Stomach (tissue), 9 donors: ENCODE data around the gene PPP1R15A. TPM values are rescaled to one million over a fixed set of nuclear protein-coding genes. Genes with fewer than 3 reads are reported as not detected.
"Not testable (repeated sequence)": the region's sequence is repeated elsewhere in the genome, so short reads cannot be mapped to it uniquely, and the experiment has no call there.

Experiments used
- DNase-seq, 2 donors: peaks; one replicate each; pipeline versions ENCODE4 v3.0.0 to v3.0.0-alpha.2; 2013 to 2019
- H3K27ac ChIP-seq, 5 donors: fragments of 200-600 bp in 4 of 5; sonication (generic) in 4 of 5; one replicate each; pipeline ENCODE4 v1.5.1; 2013 to 2019; ENCODE audit warnings: mild to moderate bottlenecking in 1 of 5, moderate library complexity in 1 of 5
- H3K27me3 ChIP-seq, 3 donors: fragments of 200-600 bp; sonication (generic); one replicate each; pipeline ENCODE4 v1.5.1; 2017 to 2019; ENCODE audit warnings: mixed run types in 1 of 3
- H3K36me3 ChIP-seq, 4 donors: fragments of 200-600 bp; sonication (generic); 1 replicate in 3 of 4; 2 replicates in 1 of 4; pipeline ENCODE4 v1.5.1; 2016 to 2019
- H3K4me1 ChIP-seq, 4 donors: fragments of 200-600 bp; sonication (generic); one replicate each; pipeline ENCODE4 v1.5.1; 2016 to 2019
- H3K4me3 ChIP-seq, 4 donors: fragments of 200-600 bp; sonication (generic) in 3 of 4; one replicate each; pipeline ENCODE4 v1.5.1; 2016 to 2019; ENCODE audit warnings: mild to moderate bottlenecking in 1 of 4
- H3K9me3 ChIP-seq, 4 donors: fragments of 200-600 bp; sonication (generic); one replicate each; pipeline ENCODE4 v1.5.1; 2016 to 2019
- EP300 ChIP-seq: sonication (generic); formaldehyde crosslinking; IDR thresholded peaks from one replicate; pipeline ENCODE4 v1.6.1; 2017; ENCODE audit warnings: antibody characterized with exemption
- POLR2A ChIP-seq, 4 donors: fragments of 450-650 bp; IDR thresholded peaks; one replicate each; pipeline ENCODE4 v1.6.1; 2016; ENCODE audit warnings: antibody characterized with exemption in 4 of 4, control low read depth in 2 of 4, mild to moderate bottlenecking in 1 of 4, moderate library complexity in 1 of 4
- POLR2AphosphoS5 ChIP-seq, 3 donors: sonication (generic); formaldehyde crosslinking; IDR thresholded peaks; one replicate each; pipeline ENCODE4 v1.6.1; 2016; ENCODE audit warnings: antibody characterized with exemption in 3 of 3
- WGBS, 5 donors: extraction: QIAGEN DNeasy Blood & Tissue Kit in 3 of 5; methylation state at CpG; one replicate each; pipeline versions ENCODE4 v1.1.5 to v1.1.7; 2013 to 2018; 5-methylcytosine and 5-hydroxymethylcytosine counted together
- intact Hi-C: fragments of 100-400 bp; cut with DNase I; formaldehyde crosslinking; loops from one replicate; pipeline ENCODE4 v1.15.1; 2023; ENCODE audit warnings: low total_unique reads
- polyA plus RNA-seq, 3 donors: library from polyadenylated mRNA; stranded (reverse); fragments of 200-250 nt; gene quantifications; one replicate each; pipeline ENCODE4 v1.2.3, GENCODE V29; 2013
- total RNA-seq, 5 donors: library from RNA; depleted of rRNA; stranded (reverse); fragments of >200 nt; gene quantifications; one replicate each; pipeline versions ENCODE4 v1.1.0 to v1.2.3, GENCODE V29; 2014 to 2016
- TF ChIP-seq, protein P1 (sequence below), 7 experiments: fragments of 450-650 bp in 4 of 7; fragments of 200-600 bp in 3 of 7; sonication (generic) in 3 of 7; IDR thresholded peaks; one replicate each; pipeline ENCODE4 v1.5.1; 2016 to 2019; ENCODE audit warnings: antibody characterized with exemption in 7 of 7, control low read depth in 2 of 7, mild to moderate bottlenecking in 1 of 7
- donor health status: healthy with polysubstance abuse.
- donor health status: Bipolar disorder and iron deficiency.
- donor health status: healthy.

PPP1R15A gene
- total and polyA plus RNA-seq, 8 donors: 14.6 to 107 (median 36.1) TPM

GRCh38 chr19:48874303-48875135, 2.3 kb downstream of the PPP1R15A start:
- Histone ChIP-seq H3K4me3 (peak overlapping the region; percentile 73 to 100 (median 96)), H3K36me3 (peaks cover 34 to 59% (median 50%) of the 10 kb centered on the region in 4 donors), H3K9me3 (no peaks in the 10 kb centered on the region), H3K4me1 (peaks cover 55 to 70% (median 68%) of the 10 kb centered on the region in 4 donors), H3K27ac (peak overlapping the region; percentile 98 to 100 (median 100)), H3K27me3 (no peaks in the 10 kb centered on the region)
- 7 to 21% (median 12%) methylated on average over 17 of the region's 17 CpGs for WGBS, 5 donors
- peak; percentile 61 to 75 for DNase-seq
- intact Hi-C loops: no loop called here
- TF ChIP-seq POLR2AphosphoS5 (IDR thresholded peaks at IDR 0.05) (no peak), EP300 (no peak), POLR2A (IDR thresholded peaks at IDR 0.05) (no peak)
- TF ChIP-seq, protein P1, sequence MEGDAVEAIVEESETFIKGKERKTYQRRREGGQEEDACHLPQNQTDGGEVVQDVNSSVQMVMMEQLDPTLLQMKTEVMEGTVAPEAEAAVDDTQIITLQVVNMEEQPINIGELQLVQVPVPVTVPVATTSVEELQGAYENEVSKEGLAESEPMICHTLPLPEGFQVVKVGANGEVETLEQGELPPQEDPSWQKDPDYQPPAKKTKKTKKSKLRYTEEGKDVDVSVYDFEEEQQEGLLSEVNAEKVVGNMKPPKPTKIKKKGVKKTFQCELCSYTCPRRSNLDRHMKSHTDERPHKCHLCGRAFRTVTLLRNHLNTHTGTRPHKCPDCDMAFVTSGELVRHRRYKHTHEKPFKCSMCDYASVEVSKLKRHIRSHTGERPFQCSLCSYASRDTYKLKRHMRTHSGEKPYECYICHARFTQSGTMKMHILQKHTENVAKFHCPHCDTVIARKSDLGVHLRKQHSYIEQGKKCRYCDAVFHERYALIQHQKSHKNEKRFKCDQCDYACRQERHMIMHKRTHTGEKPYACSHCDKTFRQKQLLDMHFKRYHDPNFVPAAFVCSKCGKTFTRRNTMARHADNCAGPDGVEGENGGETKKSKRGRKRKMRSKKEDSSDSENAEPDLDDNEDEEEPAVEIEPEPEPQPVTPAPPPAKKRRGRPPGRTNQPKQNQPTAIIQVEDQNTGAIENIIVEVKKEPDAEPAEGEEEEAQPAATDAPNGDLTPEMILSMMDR (IDR thresholded peaks at IDR 0.05): no peak

DNA sequence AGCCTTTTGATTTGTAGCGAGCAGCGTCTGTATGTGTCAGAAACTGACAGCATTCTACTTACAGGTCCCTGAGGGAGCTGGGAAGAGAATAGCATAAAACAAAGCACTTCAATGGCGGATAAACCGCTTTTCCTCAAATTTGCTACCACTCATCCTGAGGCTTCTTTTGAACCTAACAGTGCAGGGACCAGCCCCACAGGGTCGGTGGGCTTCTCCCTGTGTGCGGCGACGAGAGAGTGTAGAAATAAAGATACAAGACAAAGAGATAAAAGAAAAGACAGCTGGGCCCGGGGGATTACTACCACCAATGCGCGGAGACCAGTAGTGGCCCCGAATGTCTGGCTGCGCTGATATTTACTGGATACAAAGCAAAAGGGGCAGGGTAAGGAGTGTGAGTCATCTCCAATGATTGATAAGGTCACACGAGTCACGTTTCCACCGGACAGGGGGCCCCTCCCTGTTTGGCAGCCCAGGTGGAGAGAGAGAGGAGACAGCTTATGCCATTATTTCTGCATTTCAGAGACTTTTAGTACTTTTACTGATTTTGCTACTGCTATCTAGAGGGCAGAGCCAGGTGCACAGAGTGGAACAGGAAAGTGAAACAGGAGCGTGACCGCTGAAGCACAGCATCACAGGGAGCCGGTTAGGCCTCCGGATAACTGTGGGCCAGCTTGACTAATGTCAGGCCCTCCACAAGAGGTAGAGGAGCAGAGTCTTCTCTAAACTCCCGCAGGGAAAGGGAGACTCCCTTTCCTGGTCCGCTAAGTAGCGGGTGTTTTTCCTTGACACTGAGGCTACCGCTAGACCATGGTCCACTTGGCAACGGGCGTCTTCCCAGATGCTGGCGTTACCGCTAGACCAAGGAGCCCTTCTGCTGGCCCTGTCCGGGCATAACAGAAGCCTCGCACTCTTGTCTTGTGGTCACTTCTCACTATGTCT, 4.1 kb downstream of the PPP1R15A start:
- peaks cover 34 to 59% (median 50%) of the 10 kb centered on the region in 4 donors for H3K36me3 ChIP-seq
- peak; percentile 62 to 67 for DNase-seq
- 58 to 60% (median 59%) methylated on average over 30 of the region's 30 CpGs for WGBS, 5 donors
- peaks cover 57 to 80% (median 71%) of the 10 kb centered on the region in 4 donors for H3K4me1 ChIP-seq
- H3K4me3 ChIP-seq: peak overlapping the region; percentile 73 to 100 (median 96)
- TF ChIP-seq POLR2AphosphoS5 (IDR thresholded peaks at IDR 0.05): peak in 2 of 3 donors; percentile 12 to 28
- H3K27ac ChIP-seq: peak overlapping the region; percentile 62 to 100 (median 100)
- H3K9me3 ChIP-seq, intact Hi-C loops, H3K27me3 ChIP-seq: not testable (repeated sequence)

GRCh38 chr19:48877855-48878195, 5.6 kb downstream of the PPP1R15A start:
- TF ChIP-seq POLR2AphosphoS5 (IDR thresholded peaks at IDR 0.05) (peak in 1 of 3 donors; percentile 2), POLR2A (IDR thresholded peaks at IDR 0.05) (no peak), EP300 (no peak)
- TF ChIP-seq, protein P1 (IDR thresholded peaks at IDR 0.05): no peak
- Histone ChIP-seq H3K36me3 (peaks cover 34 to 59% (median 50%) of the 10 kb centered on the region in 4 donors), H3K9me3 (no peaks in the 10 kb centered on the region), H3K27me3 (no peaks in the 10 kb centered on the region), H3K4me1 (peaks cover 53 to 82% (median 66%) of the 10 kb centered on the region in 4 donors), H3K27ac (peak overlapping the region in 4 of 5 donors; percentile 63 to 100 (median 100)), H3K4me3 (no peak overlapping the region)
- intact Hi-C loops: no loop called here
- WGBS, 5 donors: 80 to 90% (median 88%) methylated on average over 6 of the region's 6 CpGs
- no peak for DNase-seq

GRCh38 chr19:48878196-48879024, 6.2 kb downstream of the PPP1R15A start:
- intact Hi-C loops: no loop called here
- no peaks in the 10 kb centered on the region for H3K9me3 ChIP-seq
- DNase-seq: peak; percentile 59 to 85
- TF ChIP-seq POLR2AphosphoS5 (IDR thresholded peaks at IDR 0.05): peak in 2 of 3 donors; percentile 56 to 82
- TF ChIP-seq POLR2A (IDR thresholded peaks at IDR 0.05): no peak
- H3K27ac ChIP-seq: peak overlapping the region; percentile 62 to 100 (median 99)
- no peaks in the 10 kb centered on the region for H3K27me3 ChIP-seq
- H3K36me3 ChIP-seq: peaks cover 34 to 55% (median 49%) of the 10 kb centered on the region in 4 donors
- peaks cover 51 to 80% (median 61%) of the 10 kb centered on the region in 4 donors for H3K4me1 ChIP-seq
- 50 to 63% (median 54%) methylated on average over 11 of the region's 11 CpGs for WGBS, 5 donors
- H3K4me3 ChIP-seq: no peak overlapping the region
